ENCODE measurements around the gene SPATA13. TPM values are rescaled to one million over a fixed set of nuclear protein-coding genes. Genes with fewer than 3 reads are reported as not detected.
A peak's percentile ranks its signal among the peaks of the same experiment; 100 is the strongest.
"Not testable (repeated sequence)": the region's sequence is repeated elsewhere in the genome, so short reads cannot be mapped to it uniquely, and the experiment has no call there.

SPATA13 gene
- total RNA-seq, 1 experiment from 2014 or later, result 28.7 TPM

GRCh38 chr13:24308488-24309020, 148.0 kb downstream of the SPATA13 start:
- BruUV-seq (replicated peaks), result no TSS peak

GRCh38 chr13:24309300-24309699, 148.8 kb downstream of the SPATA13 start, which contains the start of gene C1QTNF9:
TSS of gene C1QTNF9 (plus strand) at chr13:24309580. CDS start at chr13:24316004, 6,424 bp downstream.
- H2AFZ ChIP-seq; POLR2A ChIA-PET (ENCODE audit: unreplicated experiment); H4K20me1 ChIP-seq (ENCODE audit: insufficient read depth); DNase-seq; H3K79me2 ChIP-seq (ENCODE audit: low read depth); BruUV-seq (replicated peaks); H3K36me3 ChIP-seq (ENCODE audit: low read depth); H3K4me2 ChIP-seq; H3K9me3 ChIP-seq (ENCODE audit: insufficient read depth, low read depth); H3K9me2 ChIP-seq (ENCODE audit: insufficient read depth); H3K27ac ChIP-seq; H3K4me3 ChIP-seq; H3K27me3 ChIP-seq (ENCODE audit: insufficient read depth, low read depth); CTCF ChIA-PET: not testable (repeated sequence)
- Histone ChIP-seq H3F3A (ENCODE audit: insufficient read depth, low read depth) (peaks cover 15% of the 10 kb centered on the region), H3K4me1 (replicated peaks; ENCODE audit: insufficient read depth) (peaks cover 16% of the 10 kb centered on the region)
- intact Hi-C loops (cut with micrococcal nuclease; ENCODE audit: unreplicated experiment), result loop anchor here (10.0 kb wide), 1 partner anchor 256 kb away; no protein-coding TSS in a partner anchor

More at GRCh38 chr13:24308488-24309020, 148.0 kb downstream of the SPATA13 start:
- no peaks in the 10 kb centered on the region for H3K9me2 ChIP-seq (ENCODE audit: insufficient read depth)
- H3K27me3 ChIP-seq (ENCODE audit: insufficient read depth, low read depth), result no peaks in the 10 kb centered on the region
- H3K27ac ChIP-seq, result no peak overlapping the region
- no peaks in the 10 kb centered on the region for H3K79me2 ChIP-seq (ENCODE audit: low read depth)
- H3F3A ChIP-seq (ENCODE audit: insufficient read depth, low read depth), result peaks cover 15% of the 10 kb centered on the region
- TF ChIP-seq CTCF (conservative IDR thresholded peaks at IDR 0.05) (no peak), EZH2 (IDR thresholded peaks at IDR 0.05; ENCODE audit: low read depth) (no peak)
- DNase-seq, result no peak
- H3K4me1 ChIP-seq (replicated peaks; ENCODE audit: insufficient read depth), result peaks cover 16% of the 10 kb centered on the region
- intact Hi-C loops (cut with micrococcal nuclease; ENCODE audit: unreplicated experiment), result loop anchor here (10.0 kb wide), 1 partner anchor 256 kb away; no protein-coding TSS in a partner anchor
- H2AFZ ChIP-seq, result no peak overlapping the region
- H3K36me3 ChIP-seq (ENCODE audit: low read depth), result no peaks in the 10 kb centered on the region
- ChIA-PET CTCF (no interaction called here), POLR2A (ENCODE audit: unreplicated experiment) (no interaction called here)
- H3K4me3 ChIP-seq, result no peak overlapping the region
- H3K9me3 ChIP-seq (ENCODE audit: insufficient read depth, low read depth), result no peaks in the 10 kb centered on the region
- no peaks in the 10 kb centered on the region for H4K20me1 ChIP-seq (ENCODE audit: insufficient read depth)
- H3K4me2 ChIP-seq, result no peak overlapping the region

GRCh38 chr13:24313439-24313838, 152.9 kb downstream of the SPATA13 start:
- no TSS peak for BruUV-seq (replicated peaks)
- Histone ChIP-seq H3K79me2 (ENCODE audit: low read depth) (no peaks in the 10 kb centered on the region), H4K20me1 (ENCODE audit: insufficient read depth) (no peaks in the 10 kb centered on the region), H3K4me2 (no peak overlapping the region), H3K27me3 (ENCODE audit: insufficient read depth, low read depth) (no peaks in the 10 kb centered on the region), H3K9me3 (ENCODE audit: insufficient read depth, low read depth) (no peaks in the 10 kb centered on the region), H3K36me3 (ENCODE audit: low read depth) (no peaks in the 10 kb centered on the region), H3K4me3 (no peak overlapping the region), H3F3A (ENCODE audit: insufficient read depth, low read depth) (no peaks in the 10 kb centered on the region), H3K4me1 (replicated peaks; ENCODE audit: insufficient read depth) (no peaks in the 10 kb centered on the region), H3K9me2 (ENCODE audit: insufficient read depth) (no peaks in the 10 kb centered on the region), H3K27ac (no peak overlapping the region), H2AFZ (no peak overlapping the region)
- intact Hi-C loops (cut with micrococcal nuclease; ENCODE audit: unreplicated experiment), result no loop called here
- TF ChIP-seq EZH2 (IDR thresholded peaks at IDR 0.05; ENCODE audit: low read depth) (no peak), CTCF (conservative IDR thresholded peaks at IDR 0.05) (peak; percentile 63)
- DNase-seq, result no peak
- ChIA-PET CTCF (interaction anchor here (0.5 to 0.6 kb wide), 2 partner anchors 123 to 162 kb away, joined by 3 read pairs; no protein-coding TSS in a partner anchor), POLR2A (ENCODE audit: unreplicated experiment) (no interaction called here)

GRCh38 chr13:24317835-24318234, 157.3 kb downstream of the SPATA13 start:
- H2AFZ ChIP-seq; CTCF ChIA-PET; H3K27me3 ChIP-seq (ENCODE audit: insufficient read depth, low read depth); BruUV-seq (replicated peaks); H3K9me3 ChIP-seq (ENCODE audit: insufficient read depth, low read depth); intact Hi-C loops (cut with micrococcal nuclease; ENCODE audit: unreplicated experiment); DNase-seq; H3K79me2 ChIP-seq (ENCODE audit: low read depth); H3F3A ChIP-seq (ENCODE audit: insufficient read depth, low read depth); H3K4me2 ChIP-seq; H3K27ac ChIP-seq; POLR2A ChIA-PET (ENCODE audit: unreplicated experiment); H3K4me3 ChIP-seq; H3K4me1 ChIP-seq (replicated peaks; ENCODE audit: insufficient read depth); H3K36me3 ChIP-seq (ENCODE audit: low read depth); H3K9me2 ChIP-seq (ENCODE audit: insufficient read depth); H4K20me1 ChIP-seq (ENCODE audit: insufficient read depth): not testable (repeated sequence)

GRCh38 chr13:24318878-24319277, 158.4 kb downstream of the SPATA13 start:
- H3F3A ChIP-seq (ENCODE audit: insufficient read depth, low read depth); H3K9me3 ChIP-seq (ENCODE audit: insufficient read depth, low read depth); H3K36me3 ChIP-seq (ENCODE audit: low read depth); BruUV-seq (replicated peaks); H3K4me1 ChIP-seq (replicated peaks; ENCODE audit: insufficient read depth); intact Hi-C loops (cut with micrococcal nuclease; ENCODE audit: unreplicated experiment); CTCF ChIA-PET; H2AFZ ChIP-seq; POLR2A ChIA-PET (ENCODE audit: unreplicated experiment); H3K4me2 ChIP-seq; H3K4me3 ChIP-seq; H3K27me3 ChIP-seq (ENCODE audit: insufficient read depth, low read depth); H3K9me2 ChIP-seq (ENCODE audit: insufficient read depth); DNase-seq; H4K20me1 ChIP-seq (ENCODE audit: insufficient read depth); H3K27ac ChIP-seq; H3K79me2 ChIP-seq (ENCODE audit: low read depth): not testable (repeated sequence)

- H3K4me1 ChIP-seq (replicated peaks; ENCODE audit: insufficient read depth); H3K79me2 ChIP-seq (ENCODE audit: low read depth); CTCF ChIA-PET; H3K9me3 ChIP-seq (ENCODE audit: insufficient read depth, low read depth); H4K20me1 ChIP-seq (ENCODE audit: insufficient read depth); H3F3A ChIP-seq (ENCODE audit: insufficient read depth, low read depth); DNase-seq; H3K4me2 ChIP-seq; H3K27ac ChIP-seq; H3K27me3 ChIP-seq (ENCODE audit: insufficient read depth, low read depth); H2AFZ ChIP-seq; H3K9me2 ChIP-seq (ENCODE audit: insufficient read depth); BruUV-seq (replicated peaks); H3K4me3 ChIP-seq; POLR2A ChIA-PET (ENCODE audit: unreplicated experiment); H3K36me3 ChIP-seq (ENCODE audit: low read depth): not testable (repeated sequence)
- intact Hi-C loops (cut with micrococcal nuclease; ENCODE audit: unreplicated experiment), result loop anchor here (10.0 kb wide), 1 partner anchor 105 kb away; no protein-coding TSS in a partner anchor
Observed at GRCh38 chr13:24319641-24320040, 159.1 kb downstream of the SPATA13 start.

All from PC-9 (cell line).